WERI-Rb-1 (cell line): ENCODE data around the gene KLHL22.

Experiments used
- DNase-seq: peaks from one replicate; pipeline ENCODE4 v3.0.0-alpha.2; 2020
- H3K27ac ChIP-seq: fragments of 250-450 bp; sonication (Bioruptor Pico); 2 replicates; pipeline ENCODE4 v1.5.1; 2020; ENCODE audit warnings: mild to moderate bottlenecking, moderate library complexity
- H3K27me3 ChIP-seq: fragments of 250-450 bp; sonication (Bioruptor Pico); 2 replicates; pipeline ENCODE4 v1.5.1; 2021; ENCODE audit warnings: mild to moderate bottlenecking, low read depth, moderate library complexity; ENCODE audit not compliant: insufficient read depth, severe bottlenecking
- H3K36me3 ChIP-seq: fragments of 250-450 bp; sonication (Bioruptor Pico); 2 replicates; pipeline ENCODE4 v1.5.1; 2020; ENCODE audit warnings: mild to moderate bottlenecking, moderate library complexity
- H3K4me3 ChIP-seq: 2 replicates; pipeline ENCODE4 v1.5.1; 2011; ENCODE audit warnings: low read depth, mild to moderate bottlenecking, control low read depth, low read length
- H3K9me3 ChIP-seq: fragments of 250-450 bp; sonication (Bioruptor Pico); 2 replicates; pipeline ENCODE4 v1.5.1; 2021; ENCODE audit warnings: mild to moderate bottlenecking, moderate library complexity; ENCODE audit not compliant: severe bottlenecking
- TF ChIP-seq, protein P1 (sequence below): IDR thresholded peaks from 2 replicates; pipeline ENCODE4 v1.5.1; 2011; ENCODE audit warnings: low read depth, mild to moderate bottlenecking, control low read depth, inconsistent platforms, low read length

The KLHL22 gene

GRCh38 chr22:20424932-20425565 lies 70.5 kb downstream of the KLHL22 start:
- no peaks in the 10 kb centered on the region for H3K9me3 ChIP-seq
- no peak overlapping the region for H3K4me3 ChIP-seq
- TF ChIP-seq, protein P1, sequence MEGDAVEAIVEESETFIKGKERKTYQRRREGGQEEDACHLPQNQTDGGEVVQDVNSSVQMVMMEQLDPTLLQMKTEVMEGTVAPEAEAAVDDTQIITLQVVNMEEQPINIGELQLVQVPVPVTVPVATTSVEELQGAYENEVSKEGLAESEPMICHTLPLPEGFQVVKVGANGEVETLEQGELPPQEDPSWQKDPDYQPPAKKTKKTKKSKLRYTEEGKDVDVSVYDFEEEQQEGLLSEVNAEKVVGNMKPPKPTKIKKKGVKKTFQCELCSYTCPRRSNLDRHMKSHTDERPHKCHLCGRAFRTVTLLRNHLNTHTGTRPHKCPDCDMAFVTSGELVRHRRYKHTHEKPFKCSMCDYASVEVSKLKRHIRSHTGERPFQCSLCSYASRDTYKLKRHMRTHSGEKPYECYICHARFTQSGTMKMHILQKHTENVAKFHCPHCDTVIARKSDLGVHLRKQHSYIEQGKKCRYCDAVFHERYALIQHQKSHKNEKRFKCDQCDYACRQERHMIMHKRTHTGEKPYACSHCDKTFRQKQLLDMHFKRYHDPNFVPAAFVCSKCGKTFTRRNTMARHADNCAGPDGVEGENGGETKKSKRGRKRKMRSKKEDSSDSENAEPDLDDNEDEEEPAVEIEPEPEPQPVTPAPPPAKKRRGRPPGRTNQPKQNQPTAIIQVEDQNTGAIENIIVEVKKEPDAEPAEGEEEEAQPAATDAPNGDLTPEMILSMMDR = no peak
- DNase-seq = no peak
- H3K27me3 ChIP-seq = no peaks in the 10 kb centered on the region
- peaks cover 31% of the 10 kb centered on the region for H3K36me3 ChIP-seq
- H3K27ac ChIP-seq = no peak overlapping the region

DNA sequence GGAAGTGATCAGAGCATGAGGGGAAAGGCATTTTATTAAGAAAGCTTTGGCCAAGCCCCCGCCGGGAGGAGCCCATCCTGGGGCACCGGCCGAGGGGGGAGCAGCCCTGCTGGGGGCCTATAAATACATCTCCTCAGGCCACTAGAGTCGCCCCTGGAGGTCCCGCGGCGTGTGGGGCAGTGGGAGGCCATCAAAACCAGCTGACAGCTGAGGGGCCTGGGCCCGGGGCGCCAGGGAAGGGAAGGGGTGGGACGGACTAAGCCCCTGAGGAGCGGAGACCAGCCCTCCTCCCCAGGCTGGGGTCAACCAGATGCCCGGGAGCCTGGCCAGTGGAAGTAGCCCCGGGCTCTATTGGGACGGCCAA lies 71.0 kb downstream of the KLHL22 start:
- H3K36me3 ChIP-seq = peaks cover 26% of the 10 kb centered on the region
- H3K9me3 ChIP-seq = no peaks in the 10 kb centered on the region
- peak overlapping the region; percentile 60 for H3K27ac ChIP-seq
- TF ChIP-seq, protein P1 = no peak
- H3K4me3 ChIP-seq = no peak overlapping the region
- no peaks in the 10 kb centered on the region for H3K27me3 ChIP-seq
- DNase-seq = no peak

DNA sequence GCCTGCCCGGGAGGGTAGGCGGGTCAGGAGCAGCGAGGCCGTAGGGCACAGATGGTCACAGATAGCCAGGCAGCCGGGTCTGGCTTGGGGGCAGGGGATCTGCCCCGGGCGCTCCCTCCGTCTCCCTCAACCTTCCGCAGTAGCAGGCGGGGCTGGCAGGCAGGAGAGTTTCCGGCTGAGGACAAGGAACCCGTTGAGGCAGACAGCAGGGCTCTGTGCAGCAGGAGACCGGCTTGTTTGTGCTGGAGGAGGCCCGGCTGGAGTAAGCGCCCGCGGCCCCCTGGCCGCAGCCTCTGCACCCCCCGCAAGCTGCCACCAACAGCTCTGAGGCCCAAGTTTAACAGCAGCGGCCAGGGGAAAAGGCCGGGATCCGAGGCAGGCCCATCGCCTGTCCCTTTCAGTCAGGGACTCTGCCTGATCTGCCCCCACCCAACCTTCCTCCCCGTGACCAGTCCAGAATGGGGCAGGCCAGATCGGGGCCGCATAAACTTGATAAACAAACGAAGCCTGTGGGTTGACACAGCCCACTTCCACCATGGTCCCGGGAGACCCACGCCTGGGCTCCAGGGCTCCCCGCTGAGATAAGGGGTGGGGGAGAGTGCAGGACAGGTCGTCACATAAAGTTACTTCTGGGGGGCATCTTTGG lies 71.6 kb downstream of the KLHL22 start:
- Histone ChIP-seq H3K27ac (peak overlapping the region; percentile 60), H3K9me3 (no peaks in the 10 kb centered on the region), H3K36me3 (peaks cover 23% of the 10 kb centered on the region), H3K27me3 (no peaks in the 10 kb centered on the region), H3K4me3 (no peak overlapping the region)
- TF ChIP-seq, protein P1 = no peak
- DNase-seq = peak; percentile 64

- TF ChIP-seq, protein P1 = no peak
- no peaks in the 10 kb centered on the region for H3K9me3 ChIP-seq
- H3K27ac ChIP-seq = peak overlapping the region; percentile 60
- H3K36me3 ChIP-seq = peaks cover 20% of the 10 kb centered on the region
- no peak overlapping the region for H3K4me3 ChIP-seq
- DNase-seq = no peak
- H3K27me3 ChIP-seq = no peaks in the 10 kb centered on the region
Observed at GRCh38 chr22:20423008-20423905, 72.3 kb downstream of the KLHL22 start.

DNA sequence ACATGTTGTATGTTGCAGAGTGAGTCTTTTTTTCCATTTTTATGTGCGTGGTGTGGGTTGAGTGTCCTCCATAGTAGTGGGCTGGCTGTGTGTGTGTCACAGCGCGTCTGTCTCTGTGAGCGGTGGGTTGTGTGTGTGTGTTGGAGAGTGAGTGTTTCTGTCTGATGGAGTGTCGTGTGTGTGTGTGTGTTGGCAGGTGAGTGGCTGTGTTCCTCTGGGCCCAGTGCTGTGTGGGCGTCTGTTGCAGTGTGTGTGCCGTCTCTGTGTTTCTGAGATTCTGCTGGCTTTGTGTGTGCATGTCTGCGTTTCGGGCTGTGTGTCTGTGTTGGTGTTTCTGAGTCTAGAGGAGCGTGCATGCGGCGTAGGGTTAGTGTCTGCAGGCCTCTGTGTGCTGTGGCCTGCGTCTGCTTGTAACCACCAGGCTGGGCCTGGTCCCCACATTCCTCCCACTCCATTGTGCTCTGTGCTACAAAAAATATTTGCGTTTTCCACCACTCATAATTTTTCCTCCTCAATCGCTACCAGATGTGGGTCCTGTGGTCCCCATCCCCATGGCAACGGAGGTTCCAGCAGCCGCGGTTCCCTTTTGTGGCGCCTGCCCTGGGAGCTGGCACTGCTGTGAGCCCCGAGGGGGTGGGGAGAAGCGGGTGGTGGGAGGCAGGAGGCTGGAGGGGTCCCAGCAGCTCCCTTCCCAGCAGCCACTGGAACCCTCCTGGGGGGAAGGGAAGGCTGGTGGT lies 73.2 kb downstream of the KLHL22 start:
- H3K27me3 ChIP-seq = no peaks in the 10 kb centered on the region
- H3K36me3 ChIP-seq = peaks cover 20% of the 10 kb centered on the region
- H3K4me3 ChIP-seq = no peak overlapping the region
- TF ChIP-seq, protein P1 = no peak
- no peaks in the 10 kb centered on the region for H3K9me3 ChIP-seq
- no peak overlapping the region for H3K27ac ChIP-seq
- no peak for DNase-seq
